GM12878 (cell line): Measurements from ENCODE around the gene KRTAP4-1. TPM values are rescaled to one million over a fixed set of nuclear protein-coding genes. Genes with fewer than 3 reads are reported as not detected.

Source experiments
- ATAC-seq: fragments of 200-7000 bp; cut with Tn5 transposase; 3 replicates; pipeline ENCODE4 v1.9.1; 2020; ENCODE audit warnings: mild to moderate bottlenecking, moderate library complexity
- BruUV-seq: library from RNA; stranded (reverse); fragments of 400-500 nt; replicated peaks from 2 replicates; lab custom pipeline; 2021; lab: Mats Ljungman, UMichigan
- CTCF ChIA-PET: fragments of 300-600 bp; sonication (Branson Sonifier 250); formaldehyde crosslinking; extraction: SDS; loops from one replicate; lab custom pipeline; 2021; ENCODE audit warnings: inconsistent platforms; lab: Yijun Ruan, JAX
- POLR2A ChIA-PET: fragments of 350-600 bp; formaldehyde crosslinking; extraction: SDS; loops from one replicate; lab custom pipeline; 2021; ENCODE audit warnings: inconsistent platforms; lab: Charles Lee
- RAD21 ChIA-PET: fragments of 300-600 bp; sonication (Branson Sonifier 250); formaldehyde crosslinking; loops from one replicate; lab custom pipeline; 2023; ENCODE audit warnings: antibody characterized with exemption; ENCODE audit not compliant: unreplicated experiment; lab: Charles Lee
- SMC1A ChIA-PET: fragments of 300-600 bp; sonication (Branson Sonifier 250); formaldehyde crosslinking; loops from one replicate; lab custom pipeline; 2023; ENCODE audit not compliant: unreplicated experiment, uncharacterized antibody; lab: Charles Lee
- DNase-seq: peaks from one replicate; pipeline ENCODE4 v3.0.0-alpha.2; 2011; ENCODE audit warnings: low read depth, low spot score
- FAIRE-seq: peaks from 3 replicates; lab custom pipeline; 2011; peaks lifted over from hg19 to GRCh38; lab: Jason Lieb, UNC
- H2AFZ ChIP-seq: 2 replicates; pipeline ENCODE4 v1.6.0; 2011; ENCODE audit warnings: low read depth, low read length, control low read depth; ENCODE audit not compliant: control insufficient read depth
- H3K27ac ChIP-seq: 2 replicates; pipeline ENCODE4 v1.5.1; 2011; ENCODE audit warnings: control low read depth; ENCODE audit not compliant: control insufficient read depth, insufficient read depth
- H3K27me3 ChIP-seq, 2 experiments: replicated peaks in 1 of 2; 2 replicates each; pipeline versions ENCODE4 v1.6.0 to v1.6.1; 2011; ENCODE audit warnings: low read length in 1 of 2; ENCODE audit not compliant: control insufficient read depth in 2 of 2, insufficient read depth in 2 of 2
- H3K36me3 ChIP-seq, 2 experiments: 2 replicates each; pipeline ENCODE4 v1.5.1; 2011; ENCODE audit warnings: low read length in 1 of 2; ENCODE audit not compliant: control insufficient read depth in 2 of 2, insufficient read depth in 2 of 2
- H3K4me1 ChIP-seq: 2 replicates; pipeline ENCODE4 v1.6.1; 2011; ENCODE audit warnings: mild to moderate bottlenecking, low read length, moderate library complexity, mixed read lengths; ENCODE audit not compliant: control insufficient read depth, insufficient read depth
- H3K4me2 ChIP-seq: 2 replicates; pipeline ENCODE4 v1.6.0; 2011; ENCODE audit warnings: control low read depth; ENCODE audit not compliant: control insufficient read depth, insufficient read depth
- H3K4me3 ChIP-seq: fragments of 200-600 bp; sonication (generic); 2 replicates; pipeline ENCODE4 v1.5.1; 2016
- H3K79me2 ChIP-seq: 2 replicates; pipeline ENCODE4 v1.6.0; 2011; ENCODE audit warnings: low read length; ENCODE audit not compliant: control insufficient read depth, insufficient read depth
- H3K9ac ChIP-seq: 2 replicates; pipeline ENCODE4 v1.8.0; 2011; ENCODE audit warnings: low read length, control low read depth, mixed read lengths; ENCODE audit not compliant: control insufficient read depth, insufficient read depth
- H3K9me3 ChIP-seq: replicated peaks from 3 replicates; pipeline ENCODE4 v1.5.1; 2011; ENCODE audit warnings: mild to moderate bottlenecking, low read length; ENCODE audit not compliant: control insufficient read depth, insufficient read depth
- H4K20me1 ChIP-seq: 2 replicates; pipeline ENCODE4 v1.6.0; 2011; ENCODE audit not compliant: control insufficient read depth, insufficient read depth
- ATF3 ChIP-seq: IDR thresholded peaks from 2 replicates; pipeline ENCODE4 v1.6.1; 2011; ENCODE audit warnings: low read depth, mild to moderate bottlenecking, low read length, moderate library complexity, borderline replicate concordance; ENCODE audit errors: extremely low read depth
- BMI1 ChIP-seq: fragments of 450-650 bp; IDR thresholded peaks from 2 replicates; pipeline ENCODE4 v1.6.1; 2016; ENCODE audit warnings: mild to moderate bottlenecking, moderate library complexity, borderline replicate concordance
- BRCA1 ChIP-seq: IDR thresholded peaks from 2 replicates; pipeline ENCODE4 v1.6.1; 2011; ENCODE audit warnings: low read depth, low read length, improper control_type of control experiment
- CBX5 ChIP-seq: sonication (generic); IDR thresholded peaks from 2 replicates; pipeline ENCODE4 v1.6.1; 2016; ENCODE audit warnings: low read depth, moderate library complexity, mild to moderate bottlenecking, inconsistent platforms
- EGR1 ChIP-seq, 2 experiments: IDR thresholded peaks; 1 replicate in 1 of 2; 2 replicates in 1 of 2; pipeline ENCODE4 v1.6.1; 2011 to 2012; ENCODE audit warnings: low read depth in 2 of 2, low read length in 2 of 2, borderline replicate concordance in 1 of 2, mild to moderate bottlenecking in 1 of 2, moderate library complexity in 1 of 2
- ETV6 ChIP-seq, 2 experiments: fragments of 450-650 bp in 1 of 2; IDR thresholded peaks in 1 of 2; conservative IDR thresholded peaks in 1 of 2; 2 replicates each; pipeline ENCODE4 v1.6.1; 2014; ENCODE audit warnings: antibody characterized with exemption in 1 of 2, borderline replicate concordance in 1 of 2, low read depth in 1 of 2, mild to moderate bottlenecking in 1 of 2, moderate library complexity in 1 of 2
- HCFC1 ChIP-seq: fragments of 150-350 bp; IDR thresholded peaks from 2 replicates; pipeline ENCODE4 v1.6.1; 2014; ENCODE audit warnings: low read length
- HSF1 ChIP-seq: fragments of 150-350 bp; IDR thresholded peaks from 2 replicates; pipeline ENCODE4 v1.6.1; 2014; ENCODE audit warnings: mild to moderate bottlenecking, low read depth, low read length
- IKZF1 ChIP-seq: fragments of 450-650 bp; conservative IDR thresholded peaks from 2 replicates; pipeline ENCODE4 v1.6.1; 2017; ENCODE audit warnings: antibody characterized with exemption, mild to moderate bottlenecking
- JUNB ChIP-seq: IDR thresholded peaks from 2 replicates; pipeline ENCODE4 v1.6.1; 2016; ENCODE audit warnings: antibody characterized with exemption, mild to moderate bottlenecking
- RB1 ChIP-seq: fragments of 450-650 bp; formaldehyde crosslinking; IDR thresholded peaks from 2 replicates; pipeline ENCODE4 v1.6.1; 2017; ENCODE audit warnings: mild to moderate bottlenecking, borderline replicate concordance
- RUNX3 ChIP-seq: IDR thresholded peaks from 2 replicates; pipeline ENCODE4 v1.6.1; 2012; ENCODE audit warnings: low read length, inconsistent platforms
- SKIL ChIP-seq: fragments of 450-650 bp; IDR thresholded peaks from 2 replicates; pipeline ENCODE4 v1.6.1; 2017; ENCODE audit warnings: mild to moderate bottlenecking, low read depth, inconsistent platforms; ENCODE audit not compliant: poor library complexity, severe bottlenecking
- STAT3 ChIP-seq: IDR thresholded peaks from 2 replicates; pipeline ENCODE4 v1.6.1; 2011; ENCODE audit warnings: low read depth, low read length, improper control_type of control experiment
- SUZ12 ChIP-seq: fragments of 200-600 bp; sonication (generic); IDR thresholded peaks from one replicate; pipeline ENCODE4 v1.6.1; 2018; ENCODE audit warnings: antibody characterized with exemption, mild to moderate bottlenecking; ENCODE audit not compliant: unreplicated experiment
- TAF1 ChIP-seq: IDR thresholded peaks from 2 replicates; pipeline ENCODE4 v1.6.1; 2011; ENCODE audit warnings: mild to moderate bottlenecking, low read depth, low read length, borderline replicate concordance
- ZNF687 ChIP-seq: fragments of 450-650 bp; IDR thresholded peaks from 2 replicates; pipeline ENCODE4 v1.6.1; 2017; ENCODE audit warnings: mild to moderate bottlenecking, moderate library complexity
- ZSCAN29 ChIP-seq: fragments of 450-650 bp; IDR thresholded peaks from 2 replicates; pipeline ENCODE4 v1.6.1; 2017; ENCODE audit warnings: mild to moderate bottlenecking, moderate library complexity
- WGBS: methylation state at CpG from one replicate; pipeline ENCODE4 v1.1.6; 2016; ENCODE audit warnings: low lambda C conversion rate; ENCODE audit not compliant: insufficient replicate concordance, insufficient coverage; ENCODE audit errors: missing lambda C conversion rate; 5-methylcytosine and 5-hydroxymethylcytosine counted together
- in situ Hi-C: fragments of 300-500 bp; cut with MboI; formaldehyde crosslinking; loops from 9 replicates; pipeline ENCODE4 v1.14.3; 2018; ENCODE audit warnings: mixed read lengths
- intact Hi-C: fragments of 100-400 bp; cut with micrococcal nuclease; formaldehyde crosslinking; loops from one replicate; pipeline ENCODE4 v1.14.2; 2022; ENCODE audit not compliant: unreplicated experiment
- polyA plus RNA-seq, 11 experiments: library from polyadenylated mRNA; depleted of rRNA in 4 of 11; unstranded in 6 of 11; stranded (reverse) in 5 of 11; fragments of >200 nt; fragmentation: Nextera tagmentation in 4 of 11; fragmentation: Illumina TruSeq in 1 of 11; extraction: Ambion mirVana in 4 of 11; extraction: Trizol in 1 of 11; gene quantifications; 1 replicate in 1 of 11; 2 replicates in 10 of 11; pipeline versions ENCODE4 v1.2.1 to v1.2.3, GENCODE V29; 2011 to 2016; ENCODE audit warnings: inconsistent platforms in 2 of 11, missing spikeins in 2 of 11, low read depth in 1 of 11
- total RNA-seq, 4 experiments: library from RNA; depleted of rRNA in 3 of 4; stranded (reverse); fragments of >200 nt in 3 of 4; fragmentation: Illumina TruSeq in 1 of 4; extraction: Trizol in 1 of 4; gene quantifications; 2 replicates each; pipeline versions ENCODE4 v1.2.1 to v1.2.3, GENCODE V29; 2013 to 2021

The KRTAP4-1 gene
- total and polyA plus RNA-seq, 10 of the 15 experiments (the other 5 are each of a cell fraction or from before 2014, with no cell fraction given): not detected

- Histone ChIP-seq H3K4me1 (no peaks in the 10 kb centered on the region), H3K27me3 (no peaks in the 10 kb centered on the region; a peak in 1 of 4 replicates), H3K4me3 (no peak overlapping the region), H3K9me3 (no peaks in the 10 kb centered on the region), H4K20me1 (no peaks in the 10 kb centered on the region), H3K36me3 (no peaks in the 10 kb centered on the region), H3K79me2 (no peaks in the 10 kb centered on the region), H3K4me2 (no peak overlapping the region), H2AFZ (no peak overlapping the region), H3K9ac (no peak overlapping the region), H3K27ac (no peak overlapping the region)
- no TSS peak for BruUV-seq
- SMC1A ChIA-PET: no interaction called here
- TF ChIP-seq SKIL: no peak
- no peak for TF ChIP-seq JUNB
- TF ChIP-seq SUZ12: no peak
- no peak for TF ChIP-seq ZNF687
- no peak for TF ChIP-seq EGR1 (IDR thresholded peaks at IDR 0.05; ENCODE audit: borderline replicate concordance in 1 of 2, low read depth in 2 of 2, low read length in 2 of 2)
- no peak for TF ChIP-seq HCFC1
- no peak for TF ChIP-seq STAT3
- TF ChIP-seq ZSCAN29: no peak
- TF ChIP-seq ETV6 (conservative IDR thresholded peaks at IDR 0.05 in 1 of 2, IDR thresholded peaks at IDR 0.05 in 1 of 2; ENCODE audit: borderline replicate concordance in 1 of 2, low read depth in 1 of 2): no peak
- no peak for TF ChIP-seq ATF3
- no peak for TF ChIP-seq CBX5
- no peak for TF ChIP-seq RUNX3
- no peak for TF ChIP-seq TAF1
- no peak for TF ChIP-seq BRCA1
- TF ChIP-seq BMI1: no peak
- no peak for TF ChIP-seq IKZF1
- TF ChIP-seq HSF1: no peak
- TF ChIP-seq RB1: no peak
- DNase-seq (no peak), FAIRE-seq (no peak), ATAC-seq (no peak)
- RAD21 ChIA-PET: no interaction called here
- intact Hi-C loops: no loop called here
- CTCF ChIA-PET: no interaction called here
- POLR2A ChIA-PET: interaction anchor here (0.5 kb wide), 1 partner anchor 14 kb away, joined by 3 read pairs; no protein-coding TSS in a partner anchor
- in situ Hi-C loops: no loop called here
- WGBS: 0% methylated on average over 1 of the region's 1 CpG
Observed at GRCh38 chr17:41215681-41216080, 31.0 kb upstream of the KRTAP4-1 start.
